Right atrium auricular region (tissue), 2 donors: ENCODE results near the gene PRR23A. TPM values are rescaled to one million over a fixed set of nuclear protein-coding genes. Genes with fewer than 3 reads are reported as not detected.

ENCODE experiments used
- DNase-seq: peaks from one replicate; pipeline ENCODE4 v3.0.0-alpha.2; 2019; ENCODE audit warnings: low spot score
- H3K27ac ChIP-seq, 2 donors: fragments of 200-600 bp; sonication (generic); 1 replicate in 1 of 2; 2 replicates in 1 of 2; pipeline ENCODE4 v1.5.1; 2016 to 2019
- H3K27me3 ChIP-seq, 2 donors: fragments of 200-600 bp; sonication (generic); one replicate each; pipeline versions ENCODE4 v1.5.1 to v1.6.0; 2017 to 2019
- H3K36me3 ChIP-seq: fragments of 200-600 bp; sonication (generic); one replicate; pipeline ENCODE4 v1.5.1; 2016
- H3K4me1 ChIP-seq, 2 donors: fragments of 200-600 bp; sonication (generic); one replicate each; pipeline versions ENCODE4 v1.5.1 to v1.6.0; 2017 to 2019
- H3K4me3 ChIP-seq, 2 donors: fragments of 200-600 bp; sonication (generic); 1 replicate in 1 of 2; 2 replicates in 1 of 2; pipeline ENCODE4 v1.5.1; 2017 to 2019; ENCODE audit warnings: mild to moderate bottlenecking in 1 of 2, moderate library complexity in 1 of 2
- H3K9me3 ChIP-seq, 2 donors: fragments of 200-600 bp; sonication (generic); one replicate each; pipeline ENCODE4 v1.5.1; 2019
- CTCF ChIP-seq, 2 donors: fragments of 200-600 bp; sonication (generic); IDR thresholded peaks; one replicate each; pipeline ENCODE4 v1.5.1; 2019; ENCODE audit warnings: antibody characterized with exemption in 2 of 2
- total RNA-seq, 2 donors: library from RNA; depleted of rRNA; stranded (reverse); fragments of >200 nt; gene quantifications; one replicate each; pipeline ENCODE4 v1.1.0, GENCODE V29; 2016

The PRR23A gene
- total RNA-seq, 2 donors from 2014 or later, result not detected

- Histone ChIP-seq H3K27ac (no peak overlapping the region), H3K27me3 (no peaks in the 10 kb centered on the region), H3K36me3 (no peaks in the 10 kb centered on the region), H3K4me3 (no peak overlapping the region), H3K9me3 (peaks cover 0 to 22% of the 10 kb centered on the region in 2 donors), H3K4me1 (no peaks in the 10 kb centered on the region)
- no peak for TF ChIP-seq CTCF (IDR thresholded peaks at IDR 0.05)
- no peak for DNase-seq
Observed at GRCh38 chr3:139005356-139005993, 593 bp downstream of the PRR23A start.

GRCh38 chr3:138995706-138996105 is 10.4 kb downstream of the PRR23A start:
- no peak overlapping the region for H3K27ac ChIP-seq
- no peak overlapping the region for H3K4me3 ChIP-seq
- H3K36me3 ChIP-seq, result no peaks in the 10 kb centered on the region
- H3K4me1 ChIP-seq, result no peaks in the 10 kb centered on the region
- TF ChIP-seq CTCF (IDR thresholded peaks at IDR 0.05), result no peak
- no peaks in the 10 kb centered on the region for H3K27me3 ChIP-seq
- H3K9me3 ChIP-seq, result peaks cover 0 to 13% of the 10 kb centered on the region in 2 donors
- no peak for DNase-seq

- DNase-seq, result no peak
- Histone ChIP-seq H3K9me3 (no peaks in the 10 kb centered on the region), H3K4me1 (no peaks in the 10 kb centered on the region), H3K27ac (no peak overlapping the region), H3K36me3 (no peaks in the 10 kb centered on the region), H3K27me3 (no peaks in the 10 kb centered on the region), H3K4me3 (no peak overlapping the region)
- TF ChIP-seq CTCF (IDR thresholded peaks at IDR 0.05), result no peak
Observed at GRCh38 chr3:138987181-138987580, 18.9 kb downstream of the PRR23A start.

- Histone ChIP-seq H3K27ac (no peak overlapping the region), H3K4me3 (no peak overlapping the region), H3K9me3 (no peaks in the 10 kb centered on the region), H3K36me3 (no peaks in the 10 kb centered on the region), H3K4me1 (no peaks in the 10 kb centered on the region), H3K27me3 (no peaks in the 10 kb centered on the region)
- DNase-seq, result no peak
- TF ChIP-seq CTCF (IDR thresholded peaks at IDR 0.05), result no peak
Observed at GRCh38 chr3:138985932-138986331, 20.1 kb downstream of the PRR23A start.

GRCh38 chr3:138984816-138985215 is 21.3 kb downstream of the PRR23A start:
- H3K36me3 ChIP-seq, result no peaks in the 10 kb centered on the region
- H3K9me3 ChIP-seq, result no peaks in the 10 kb centered on the region
- H3K4me1 ChIP-seq, result peaks cover 0 to 2% of the 10 kb centered on the region in 2 donors
- no peak for DNase-seq
- no peaks in the 10 kb centered on the region for H3K27me3 ChIP-seq
- H3K27ac ChIP-seq, result no peak overlapping the region
- no peak overlapping the region for H3K4me3 ChIP-seq
- no peak for TF ChIP-seq CTCF (IDR thresholded peaks at IDR 0.05)

- H3K36me3 ChIP-seq, result no peaks in the 10 kb centered on the region
- H3K27me3 ChIP-seq, result no peaks in the 10 kb centered on the region
- no peaks in the 10 kb centered on the region for H3K9me3 ChIP-seq
- no peak for TF ChIP-seq CTCF (IDR thresholded peaks at IDR 0.05)
- H3K4me3 ChIP-seq, result no peak overlapping the region
- DNase-seq, result no peak
- peaks cover 0 to 7% of the 10 kb centered on the region in 2 donors for H3K4me1 ChIP-seq
- H3K27ac ChIP-seq, result no peak overlapping the region
Observed at GRCh38 chr3:138976047-138976446, 30.0 kb downstream of the PRR23A start.
